ENCODE measurements around the gene RAB6D.
A peak's percentile ranks its signal among the peaks of the same experiment; 100 is the strongest.
"Not testable (repeated sequence)": the region's sequence is repeated elsewhere in the genome, so short reads cannot be mapped to it uniquely, and the experiment has no call there.

RAB6D gene

GRCh38 chr2:131363213-131363612, 755 bp downstream of the RAB6D start:
- DNase-seq: not testable (repeated sequence)

GRCh38 chr2:131361773-131362172, 2.2 kb downstream of the RAB6D start:
- DNase-seq: not testable (repeated sequence)

GRCh38 chr2:131353167-131353697, 10.7 kb downstream of the RAB6D start:
- DNase-seq: not testable (repeated sequence)

- no peak for DNase-seq
These were observed 14.9 kb downstream of the RAB6D start for GRCh38 chr2:131349021-131349420.

- DNase-seq: not testable (repeated sequence)
These were observed 16.9 kb downstream of the RAB6D start for GRCh38 chr2:131347035-131347434.

- not testable (repeated sequence) for DNase-seq
These were observed 24.7 kb downstream of the RAB6D start for GRCh38 chr2:131339307-131339706.

- DNase-seq: peak; percentile 13
These were observed 28.6 kb downstream of the RAB6D start for GRCh38 chr2:131335319-131335718.

GRCh38 chr2:131332709-131333108, 31.3 kb downstream of the RAB6D start:
- not testable (repeated sequence) for DNase-seq

GRCh38 chr2:131331000-131331399, 33.0 kb downstream of the RAB6D start:
- DNase-seq: not testable (repeated sequence)

- no peak for DNase-seq
These were observed 41.8 kb downstream of the RAB6D start for GRCh38 chr2:131322209-131322608.

- DNase-seq: not testable (repeated sequence)
These were observed 42.6 kb downstream of the RAB6D start for GRCh38 chr2:131321344-131321743.

- DNase-seq: not testable (repeated sequence)
These were observed 53.0 kb downstream of the RAB6D start for GRCh38 chr2:131311001-131311400.

All from amniotic stem cell (primary cell).